H1 (cell line): ENCODE data around the gene ANKMY2. TPM values are rescaled to one million over a fixed set of nuclear protein-coding genes. Genes with fewer than 3 reads are reported as not detected.

Experiments used
- CTCF ChIA-PET: fragments of 300-600 bp; sonication (Branson Sonifier 250); formaldehyde crosslinking; loops from one replicate; lab custom pipeline; 2021; ENCODE audit not compliant: partially characterized antibody; lab: Charles Lee
- POLR2A ChIA-PET: fragments of 300-600 bp; sonication (Branson Sonifier 250); formaldehyde crosslinking; loops from one replicate; lab custom pipeline; 2021; ENCODE audit warnings: inconsistent platforms; ENCODE audit not compliant: partially characterized antibody; lab: Charles Lee
- DNase-seq, 2 experiments: peaks; one replicate each; pipeline versions ENCODE4 v3.0.0 to v3.0.0-alpha.2; 2010 to 2022; ENCODE audit warnings: low spot score in 2 of 2, low read depth in 1 of 2, mixed read lengths in 1 of 2
- FAIRE-seq: peaks from 2 replicates; lab custom pipeline; 2011; peaks lifted over from hg19 to GRCh38; lab: Jason Lieb, UNC
- H2AFZ ChIP-seq: 2 replicates; pipeline ENCODE4 v1.8.1; 2012; ENCODE audit warnings: low read length, inconsistent platforms
- H2AK5ac ChIP-seq: 2 replicates; pipeline ENCODE4 v1.6.1; 2013; ENCODE audit warnings: low read depth, low read length
- H2BK120ac ChIP-seq: replicated peaks from 2 replicates; pipeline ENCODE3; 2013; ENCODE audit warnings: low read depth, low read length, inconsistent platforms
- H2BK12ac ChIP-seq: 2 replicates; pipeline ENCODE4 v1.6.1; 2013; ENCODE audit warnings: low read depth, low read length
- H2BK15ac ChIP-seq: 2 replicates; pipeline ENCODE4 v1.6.1; 2013; ENCODE audit warnings: low read length
- H2BK20ac ChIP-seq: 2 replicates; pipeline ENCODE4 v1.6.1; 2013; ENCODE audit warnings: low read length
- H2BK5ac ChIP-seq: 2 replicates; pipeline ENCODE4 v1.6.1; 2013; ENCODE audit warnings: low read depth, low read length
- H3K14ac ChIP-seq: 2 replicates; pipeline ENCODE4 v1.6.1; 2013; ENCODE audit warnings: inconsistent platforms; ENCODE audit not compliant: insufficient read length
- H3K18ac ChIP-seq: 2 replicates; pipeline ENCODE4 v1.6.1; 2013; ENCODE audit warnings: low read length; ENCODE audit errors: extremely low read depth
- H3K23ac ChIP-seq: 2 replicates; pipeline ENCODE4 v1.6.1; 2013; ENCODE audit warnings: inconsistent platforms; ENCODE audit not compliant: insufficient read length
- H3K23me2 ChIP-seq: 2 replicates; pipeline ENCODE4 v1.6.1; 2013; ENCODE audit warnings: low read depth, low read length
- H3K27ac ChIP-seq: 2 replicates; pipeline ENCODE4 v1.6.1; 2011; ENCODE audit warnings: low read depth, low read length, inconsistent platforms
- H3K27me3 ChIP-seq, 4 experiments: replicated peaks in 1 of 4; 1 replicate in 1 of 4; 2 replicates in 3 of 4; pipeline versions ENCODE4 v1.6.1 to v1.8.1; 2011 to 2013; ENCODE audit warnings: low read length in 3 of 4, mild to moderate bottlenecking in 3 of 4, inconsistent platforms in 2 of 4, mixed read lengths in 2 of 4, moderate library complexity in 1 of 4; ENCODE audit not compliant: control insufficient read depth in 3 of 4, insufficient read depth in 3 of 4; ENCODE audit errors: extremely low read depth in 1 of 4
- H3K36me3 ChIP-seq, 4 experiments: 2 replicates each; pipeline versions ENCODE4 v1.6.1 to v1.8.1; 2011 to 2013; ENCODE audit warnings: mild to moderate bottlenecking in 4 of 4, low read length in 3 of 4, moderate library complexity in 2 of 4, control low read depth in 1 of 4, inconsistent platforms in 1 of 4; ENCODE audit not compliant: insufficient read depth in 4 of 4, control insufficient read depth in 2 of 4
- H3K4ac ChIP-seq: replicated peaks from 2 replicates; pipeline ENCODE3; 2013; ENCODE audit warnings: low read length, low read depth, mixed read lengths, inconsistent platforms; ENCODE audit not compliant: insufficient read length
- H3K4me1 ChIP-seq, 4 experiments: replicated peaks in 1 of 4; 1 replicate in 1 of 4; 2 replicates in 3 of 4; pipeline versions ENCODE4 v1.6.1 to v1.8.1; 2011 to 2013; ENCODE audit warnings: low read length in 3 of 4, inconsistent platforms in 2 of 4, mixed read lengths in 1 of 4; ENCODE audit not compliant: insufficient read depth in 4 of 4, control insufficient read depth in 3 of 4
- H3K4me2 ChIP-seq, 2 experiments: 2 replicates each; pipeline versions ENCODE4 v1.6.1 to v1.8.1; 2011 to 2013; ENCODE audit warnings: low read depth in 2 of 2, low read length in 2 of 2, control low read depth in 1 of 2, inconsistent platforms in 1 of 2, mild to moderate bottlenecking in 1 of 2; ENCODE audit not compliant: insufficient read depth in 1 of 2
- H3K4me3 ChIP-seq, 4 experiments: fragments of 200-600, 300-600 bp in 1 of 4; sonication (generic), shearing (Covaris generic), sonication (Bioruptor Twin) in 1 of 4; 2 replicates each; pipeline versions ENCODE4 v1.5.1 to v1.8.1; 2011 to 2016; ENCODE audit warnings: low read length in 4 of 4, low read depth in 3 of 4, control low read depth in 2 of 4, inconsistent platforms in 2 of 4, mild to moderate bottlenecking in 2 of 4, mixed read lengths in 1 of 4, moderate library complexity in 1 of 4; ENCODE audit not compliant: insufficient read depth in 2 of 4; ENCODE audit errors: extremely low read depth in 1 of 4
- H3K56ac ChIP-seq: replicated peaks from 2 replicates; pipeline ENCODE3; 2013; ENCODE audit warnings: low read depth, mild to moderate bottlenecking, mixed read lengths, low read length, inconsistent platforms; ENCODE audit not compliant: insufficient read length
- H3K79me1 ChIP-seq: 2 replicates; pipeline ENCODE4 v1.6.1; 2013; ENCODE audit warnings: low read depth, low read length, control low read depth
- H3K79me2 ChIP-seq, 2 experiments: 2 replicates each; pipeline versions ENCODE4 v1.6.1 to v1.8.1; 2012 to 2013; ENCODE audit warnings: low read length in 2 of 2, mild to moderate bottlenecking in 2 of 2, inconsistent platforms in 1 of 2; ENCODE audit not compliant: insufficient read depth in 2 of 2, control insufficient read depth in 1 of 2
- H3K9ac ChIP-seq, 4 experiments: replicated peaks in 1 of 4; 1 replicate in 1 of 4; 2 replicates in 3 of 4; pipeline versions ENCODE4 v1.6.1 to v1.8.1; 2011 to 2013; ENCODE audit warnings: low read depth in 3 of 4, low read length in 3 of 4, control low read depth in 2 of 4, mild to moderate bottlenecking in 2 of 4, moderate library complexity in 2 of 4, inconsistent platforms in 1 of 4; ENCODE audit errors: extremely low read depth in 1 of 4
- H3K9me3 ChIP-seq, 2 experiments: 2 replicates each; pipeline versions ENCODE4 v1.6.1 to v1.8.1; 2012 to 2013; ENCODE audit warnings: mild to moderate bottlenecking in 2 of 2, moderate library complexity in 2 of 2, control low read depth in 1 of 2, inconsistent platforms in 1 of 2, low read depth in 1 of 2, low read length in 1 of 2, mixed read lengths in 1 of 2; ENCODE audit not compliant: insufficient read depth in 2 of 2
- H4K20me1 ChIP-seq, 2 experiments: replicated peaks in 1 of 2; 2 replicates each; pipeline versions ENCODE3 to v1.8.1; 2011 to 2013; ENCODE audit warnings: inconsistent platforms in 2 of 2, low read length in 2 of 2, mild to moderate bottlenecking in 1 of 2; ENCODE audit not compliant: insufficient read depth in 2 of 2, control insufficient read depth in 1 of 2
- H4K5ac ChIP-seq: 2 replicates; pipeline ENCODE4 v1.6.1; 2013; ENCODE audit warnings: low read length, low read depth, mixed read lengths, inconsistent platforms; ENCODE audit not compliant: insufficient read length
- H4K8ac ChIP-seq: 2 replicates; pipeline ENCODE4 v1.8.0; 2013; ENCODE audit warnings: mild to moderate bottlenecking, moderate library complexity, low read length, inconsistent platforms; ENCODE audit not compliant: insufficient read depth; ENCODE audit errors: extremely low read depth
- H4K91ac ChIP-seq: replicated peaks from 2 replicates; pipeline ENCODE3; 2013; ENCODE audit warnings: low read length, mixed read lengths, inconsistent platforms; ENCODE audit not compliant: insufficient read length
- BRCA1 ChIP-seq: IDR thresholded peaks from 2 replicates; pipeline ENCODE4 v1.6.1; 2012; ENCODE audit warnings: low read depth, low read length, improper control_type of control experiment
- CREB1 ChIP-seq: IDR thresholded peaks from 2 replicates; pipeline ENCODE4 v1.6.1; 2012; ENCODE audit warnings: inconsistent platforms
- CTCF ChIP-seq, 3 experiments: IDR thresholded peaks; 1 replicate in 2 of 3; 2 replicates in 1 of 3; pipeline versions ENCODE4 v1.5.1 to v1.6.1; 2011; ENCODE audit warnings: low read length in 3 of 3, mild to moderate bottlenecking in 3 of 3, inconsistent platforms in 2 of 3, low read depth in 1 of 3, moderate library complexity in 1 of 3; ENCODE audit not compliant: insufficient read depth in 1 of 3; ENCODE audit errors: control extremely low read depth in 1 of 3
- E2F6 ChIP-seq: IDR thresholded peaks from 2 replicates; pipeline ENCODE4 v1.6.1; 2012; ENCODE audit warnings: inconsistent platforms
- FOSL1 ChIP-seq: IDR thresholded peaks from 2 replicates; pipeline ENCODE4 v1.6.1; 2011; ENCODE audit warnings: mild to moderate bottlenecking, low read depth, low read length, moderate library complexity; ENCODE audit not compliant: insufficient read depth
- MAFK ChIP-seq: IDR thresholded peaks from 2 replicates; pipeline ENCODE4 v1.6.1; 2012; ENCODE audit warnings: low read depth, mild to moderate bottlenecking, improper control_type of control experiment, low read length
- NANOG ChIP-seq: IDR thresholded peaks from 2 replicates; pipeline ENCODE4 v1.6.1; 2011; ENCODE audit warnings: low read length, low read depth, mild to moderate bottlenecking, inconsistent platforms; ENCODE audit not compliant: insufficient read depth, poor library complexity, severe bottlenecking
- POLR2A ChIP-seq, 2 experiments: IDR thresholded peaks; 1 replicate in 1 of 2; 2 replicates in 1 of 2; pipeline ENCODE4 v1.6.1; 2011; ENCODE audit warnings: low read depth in 2 of 2, low read length in 2 of 2, mild to moderate bottlenecking in 2 of 2; ENCODE audit errors: control extremely low read depth in 1 of 2
- RBBP5 ChIP-seq: IDR thresholded peaks from 2 replicates; pipeline ENCODE4 v1.7.1; 2012; ENCODE audit warnings: low read depth, mild to moderate bottlenecking, inconsistent platforms, low read length, moderate library complexity, borderline replicate concordance
- RXRA ChIP-seq: IDR thresholded peaks from 2 replicates; pipeline ENCODE4 v1.6.1; 2011; ENCODE audit warnings: low read depth, mild to moderate bottlenecking, low read length, moderate library complexity; ENCODE audit not compliant: insufficient read depth
- TBP ChIP-seq: IDR thresholded peaks from 2 replicates; pipeline ENCODE4 v1.6.1; 2011; ENCODE audit warnings: low read depth, low read length, improper control_type of control experiment
- YY1 ChIP-seq: IDR thresholded peaks from 2 replicates; pipeline ENCODE4 v1.6.1; 2011; ENCODE audit warnings: low read depth, mild to moderate bottlenecking, low read length
- WGBS, 2 experiments: shearing (Covaris generic) in 1 of 2; methylation state at CpG; one replicate each; pipeline versions ENCODE4 v1.1.6 to v1.1.7; 2013 to 2015; ENCODE audit warnings: low lambda C conversion rate in 2 of 2, mixed read lengths in 2 of 2, inconsistent platforms in 1 of 2, low coverage in 1 of 2, missing lambda C conversion rate in 1 of 2; ENCODE audit not compliant: insufficient replicate concordance in 2 of 2, insufficient coverage in 1 of 2, insufficient read length in 1 of 2; ENCODE audit errors: extremely low coverage in 1 of 2, missing lambda C conversion rate in 1 of 2; 5-methylcytosine and 5-hydroxymethylcytosine counted together
- polyA plus RNA-seq, 7 experiments: library from polyadenylated mRNA; depleted of rRNA in 3 of 7; stranded (reverse) in 5 of 7; unstranded in 2 of 7; fragments of >200 nt in 5 of 7; fragments of 200-250 nt in 2 of 7; gene quantifications; 1 replicate in 5 of 7; 2 replicates in 1 of 7; 4 replicates in 1 of 7; pipeline versions ENCODE4 v1.2.1 to v1.2.3, GENCODE V29; 2011 to 2013; ENCODE audit warnings: missing spikeins in 2 of 7, mixed read lengths in 2 of 7
- total RNA-seq: library from RNA; stranded (reverse); fragmentation: NEBNext Ultra II Directional; extraction: Animal tissue kit (Norgen Biotek cat#: 25700); gene quantifications from 2 replicates; pipeline ENCODE4 v1.2.1, GENCODE V29; 2021

ANKMY2 gene
- total and polyA plus RNA-seq, 2 of the 8 experiments (the other 6 are each of a cell fraction or from before 2014, with no cell fraction given), result 5.2 to 9.3 TPM

GRCh38 chr7:16637379-16637778, 8.2 kb downstream of the ANKMY2 start:
- Histone ChIP-seq H3K56ac (no peak overlapping the region), H3K23me2 (no peaks in the 10 kb centered on the region), H2BK5ac (no peak overlapping the region), H3K9me3 (no peaks in the 10 kb centered on the region), H2BK12ac (no peak overlapping the region), H4K8ac (no peak overlapping the region), H3K36me3 (peaks cover 0 to 2% (median 0%) of the 10 kb centered on the region in 4 experiments; a peak in 1 of 8 replicates), H2BK15ac (no peak overlapping the region), H4K5ac (no peak overlapping the region), H3K79me2 (peaks cover 0 to 6% of the 10 kb centered on the region in 2 experiments; a peak in 1 of 4 replicates), H3K4ac (no peak overlapping the region), H3K27ac (no peak overlapping the region), H2BK20ac (no peak overlapping the region), H2AK5ac (no peak overlapping the region), H3K9ac (no peak overlapping the region), H4K91ac (no peak overlapping the region), H3K18ac (no peak overlapping the region), H3K4me1 (peaks cover 0 to 2% (median 0%) of the 10 kb centered on the region in 4 experiments; a peak in 2 of 7 replicates), H3K23ac (no peak overlapping the region), H2BK120ac (no peak overlapping the region), H2AFZ (no peak overlapping the region), H3K14ac (no peak overlapping the region), H3K4me2 (no peak overlapping the region), H3K79me1 (no peaks in the 10 kb centered on the region), H3K4me3 (no peak overlapping the region), H3K27me3 (no peaks in the 10 kb centered on the region), H4K20me1 (no peaks in the 10 kb centered on the region)
- WGBS, 2 experiments, result 82% methylated on average over 5 of the region's 5 CpGs; no CpG with 5 or more reads in 1 of the 2 experiments
- ChIA-PET POLR2A (interaction anchor here (0.9 to 1.7 kb wide), 2 partner anchors 9 to 16 kb away, joined by 4 to 8 read pairs; partner anchors contain the start of genes ANKMY2 and BZW2), CTCF (no interaction called here)
- DNase-seq (no peak), FAIRE-seq (no peak)
- TF ChIP-seq RBBP5, result no peak
- no peak for TF ChIP-seq TBP
- TF ChIP-seq FOSL1, result no peak
- no peak for TF ChIP-seq CREB1
- no peak for TF ChIP-seq NANOG
- TF ChIP-seq RXRA, result no peak
- TF ChIP-seq E2F6, result no peak
- TF ChIP-seq POLR2A (IDR thresholded peaks at IDR 0.05; ENCODE audit: control extremely low read depth in 1 of 2, low read depth in 2 of 2, low read length in 2 of 2), result no peak
- no peak for TF ChIP-seq CTCF (IDR thresholded peaks at IDR 0.05; ENCODE audit: control extremely low read depth in 1 of 3, insufficient read depth in 1 of 3, low read depth in 1 of 3, low read length in 3 of 3)
- TF ChIP-seq BRCA1, result no peak
- no peak for TF ChIP-seq YY1
- TF ChIP-seq MAFK, result no peak
